Rectal smooth muscle tissue (tissue), 1 donor: ENCODE data around the gene ZNF688.
"Not testable (repeated sequence)": the region's sequence is repeated elsewhere in the genome, so short reads cannot be mapped to it uniquely, and the experiment has no call there.

ENCODE experiments used
- H3K27ac ChIP-seq: one replicate; pipeline ENCODE4 v1.7.0; 2013; ENCODE audit warnings: low read depth, low read length, inconsistent platforms
- H3K27me3 ChIP-seq: one replicate; pipeline ENCODE4 v1.7.0; 2013; ENCODE audit warnings: low read length; ENCODE audit not compliant: control insufficient read depth, insufficient read depth
- H3K36me3 ChIP-seq: one replicate; pipeline ENCODE4 v1.7.0; 2013; ENCODE audit warnings: low read length; ENCODE audit not compliant: control insufficient read depth, insufficient read depth
- H3K4me1 ChIP-seq: one replicate; pipeline ENCODE4 v1.7.0; 2013; ENCODE audit warnings: low read length; ENCODE audit not compliant: control insufficient read depth, insufficient read depth
- H3K4me3 ChIP-seq: one replicate; pipeline ENCODE4 v1.7.0; 2013; ENCODE audit warnings: low read length
- H3K9ac ChIP-seq: one replicate; pipeline ENCODE4 v1.7.0; 2013; ENCODE audit warnings: low read length

The ZNF688 gene

DNA sequence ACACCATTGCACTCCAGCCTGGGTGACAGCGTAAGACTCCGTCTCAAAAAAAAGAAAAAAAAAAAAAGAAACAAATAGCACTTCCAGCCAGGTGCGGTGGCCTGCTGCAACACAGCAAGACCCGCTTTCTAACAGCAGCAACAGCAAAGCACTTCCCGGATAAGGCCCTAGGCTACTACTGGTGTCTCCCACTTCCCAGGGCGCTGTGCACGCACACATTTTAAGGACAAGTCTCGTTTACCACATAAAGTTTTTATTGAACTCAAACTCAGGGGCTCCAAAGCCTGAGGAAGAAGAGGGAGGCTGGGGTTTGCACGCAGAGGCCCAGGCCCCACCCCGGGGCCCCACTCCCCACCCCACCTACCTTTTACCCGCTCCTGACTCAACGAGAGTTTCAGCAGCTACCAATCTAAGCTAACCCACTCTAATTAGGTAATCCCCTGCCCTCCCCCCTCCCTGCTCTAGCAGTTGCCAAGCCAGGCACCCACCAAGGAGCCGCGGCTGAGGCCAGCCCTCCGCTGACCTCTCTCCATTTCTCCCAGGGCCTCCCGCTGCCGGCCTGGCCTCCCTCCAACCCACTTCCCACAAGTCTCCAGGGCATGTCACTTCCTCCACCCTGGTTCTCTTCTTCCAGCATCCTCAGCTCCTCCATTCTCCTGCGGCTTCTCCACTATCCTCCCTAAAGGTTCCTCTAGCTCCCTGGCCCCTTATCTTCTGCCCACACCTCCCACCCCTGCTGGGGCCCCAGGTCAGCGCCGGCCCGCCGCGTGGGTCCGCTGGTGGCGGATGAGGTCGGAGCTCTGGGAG is 47.5 kb downstream of the ZNF688 start:
- H3K4me3 ChIP-seq: no peak overlapping the region
- no peak overlapping the region for H3K9ac ChIP-seq
- peaks cover 10% of the 10 kb centered on the region for H3K4me1 ChIP-seq
- H3K27ac ChIP-seq: no peak overlapping the region
- H3K27me3 ChIP-seq: no peaks in the 10 kb centered on the region
- peaks cover 2% of the 10 kb centered on the region for H3K36me3 ChIP-seq

DNA sequence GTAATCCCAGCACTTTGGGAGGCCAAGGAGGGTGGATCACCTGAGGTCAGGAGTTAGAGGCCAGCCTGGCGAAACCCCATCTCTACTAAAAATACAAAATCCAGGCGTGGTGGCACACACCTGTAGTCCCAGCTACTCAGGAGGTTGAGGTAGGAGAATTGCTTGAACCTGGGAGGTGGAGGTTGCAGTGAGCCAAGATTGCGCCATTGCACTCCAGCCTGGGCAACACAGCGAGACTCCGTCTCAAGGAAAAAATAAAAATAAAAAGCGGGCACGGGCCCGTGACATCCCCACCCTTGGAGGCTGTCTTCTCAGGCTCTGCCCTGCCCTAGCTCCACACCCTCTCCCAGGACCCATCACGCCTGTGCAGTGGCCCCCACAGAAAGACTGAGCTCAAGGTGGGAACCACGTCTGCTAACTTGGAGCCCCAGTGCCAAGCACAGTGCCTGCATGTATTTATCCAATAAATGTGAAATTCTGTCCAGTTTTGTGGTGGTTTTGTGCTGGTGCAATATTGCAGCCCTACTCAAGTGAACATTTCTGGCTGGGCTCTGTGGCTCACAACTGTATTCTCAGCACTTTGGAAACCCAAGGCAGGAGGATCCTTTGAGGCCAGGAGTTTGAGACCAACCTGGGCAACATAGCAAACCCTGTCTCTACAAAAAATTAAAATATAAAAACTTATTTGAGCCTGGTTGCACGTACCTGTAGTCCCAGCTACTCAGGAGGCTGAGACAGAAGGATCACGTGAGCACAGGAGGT is 48.6 kb downstream of the ZNF688 start:
- not testable (repeated sequence) for H3K4me3 ChIP-seq, H3K4me1 ChIP-seq, H3K9ac ChIP-seq, H3K27me3 ChIP-seq, H3K27ac ChIP-seq, H3K36me3 ChIP-seq

DNA sequence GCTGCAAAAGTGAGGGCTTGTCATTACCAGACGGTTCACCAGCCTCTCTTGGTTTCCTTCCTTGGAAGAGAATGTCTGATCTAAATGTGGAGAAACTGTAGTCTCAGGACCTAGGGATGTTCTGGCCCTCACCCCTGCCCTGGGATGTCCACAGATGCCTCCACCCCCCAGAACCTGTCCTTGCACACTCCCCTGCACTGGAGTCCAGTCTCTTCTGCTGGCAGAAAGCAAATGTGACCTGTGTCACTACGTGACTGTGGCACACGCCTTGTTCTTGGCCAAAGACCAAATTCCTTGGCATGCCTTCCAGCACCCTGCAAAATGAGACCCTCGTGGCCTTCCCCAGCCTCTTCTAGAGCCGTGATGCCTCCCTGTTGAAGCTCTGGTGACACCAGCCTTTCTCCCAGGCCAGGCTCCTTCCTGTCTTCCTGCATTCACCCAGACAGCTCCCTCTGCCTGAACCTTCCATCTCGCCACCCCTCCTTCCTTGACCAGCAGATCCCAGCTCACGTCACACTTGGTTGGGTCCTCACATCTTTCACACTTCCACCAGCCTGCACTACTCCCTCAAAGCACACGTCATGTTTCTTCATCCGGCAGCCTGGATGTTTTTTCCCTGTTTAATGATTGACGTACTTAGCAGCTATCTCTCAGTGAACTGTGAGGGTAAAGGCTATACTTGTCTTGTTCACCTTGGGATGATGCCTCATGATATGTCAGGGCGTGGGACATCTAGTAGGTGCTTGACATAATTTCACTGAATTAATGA is 49.5 kb downstream of the ZNF688 start:
- no peak overlapping the region for H3K4me3 ChIP-seq
- H3K4me1 ChIP-seq: peaks cover 3% of the 10 kb centered on the region
- H3K27me3 ChIP-seq: no peaks in the 10 kb centered on the region
- H3K36me3 ChIP-seq: peaks cover 2% of the 10 kb centered on the region
- no peak overlapping the region for H3K27ac ChIP-seq
- H3K9ac ChIP-seq: no peak overlapping the region

DNA sequence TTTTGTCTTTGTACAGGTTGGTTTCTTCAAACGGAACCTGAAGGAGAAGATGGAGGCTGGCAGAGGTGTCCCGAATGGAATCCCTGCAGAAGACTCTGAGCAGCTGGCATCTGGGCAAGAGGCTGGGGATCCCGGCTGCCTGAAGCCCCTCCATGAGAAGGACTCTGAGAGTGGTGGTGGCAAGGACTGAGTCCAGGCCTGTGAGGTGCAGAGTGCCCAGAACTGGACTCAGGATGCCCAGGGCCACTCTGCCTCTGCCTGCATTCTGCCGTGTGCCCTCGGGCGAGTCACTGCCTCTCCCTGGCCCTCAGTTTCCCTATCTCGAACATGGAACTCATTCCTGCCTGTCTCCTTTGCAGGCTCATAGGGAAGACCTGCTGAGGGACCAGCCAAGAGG is 50.0 kb downstream of the ZNF688 start:
- H3K36me3 ChIP-seq: peaks cover 2% of the 10 kb centered on the region
- no peak overlapping the region for H3K9ac ChIP-seq
- H3K27me3 ChIP-seq: no peaks in the 10 kb centered on the region
- H3K27ac ChIP-seq: no peak overlapping the region
- H3K4me3 ChIP-seq: no peak overlapping the region
- H3K4me1 ChIP-seq: peaks cover 3% of the 10 kb centered on the region
